Measurements from ENCODE around the gene KLHL8.

The KLHL8 gene

GRCh38 chr4:87120411-87121162 is 99.8 kb downstream of the KLHL8 start:
- no peaks in the 10 kb centered on the region for H3K27me3 ChIP-seq (ENCODE audit: control insufficient read depth, insufficient read depth, low read length)
- H3K9me3 ChIP-seq (ENCODE audit: control insufficient read depth, insufficient read depth, low read depth, low read length) = no peaks in the 10 kb centered on the region
- H3K27ac ChIP-seq (ENCODE audit: low read depth, low read length) = no peak overlapping the region
- peaks cover 51% of the 10 kb centered on the region for H3K36me3 ChIP-seq (ENCODE audit: control insufficient read depth, insufficient read depth, low read length)
- no peak overlapping the region for H3K9ac ChIP-seq (ENCODE audit: low read length)
- H3K4me1 ChIP-seq (ENCODE audit: control insufficient read depth, insufficient read depth, low read length) = peaks cover 12% of the 10 kb centered on the region
- no peak overlapping the region for H3K4me3 ChIP-seq (ENCODE audit: low read depth, low read length)

- Histone ChIP-seq H3K9me3 (ENCODE audit: control insufficient read depth, insufficient read depth, low read depth, low read length) (no peaks in the 10 kb centered on the region), H3K4me1 (ENCODE audit: control insufficient read depth, insufficient read depth, low read length) (peaks cover 12% of the 10 kb centered on the region), H3K4me3 (ENCODE audit: low read depth, low read length) (no peak overlapping the region), H3K27ac (ENCODE audit: low read depth, low read length) (no peak overlapping the region), H3K27me3 (ENCODE audit: control insufficient read depth, insufficient read depth, low read length) (no peaks in the 10 kb centered on the region), H3K9ac (ENCODE audit: low read length) (no peak overlapping the region), H3K36me3 (ENCODE audit: control insufficient read depth, insufficient read depth, low read length) (peaks cover 51% of the 10 kb centered on the region)
These were observed 100.4 kb downstream of the KLHL8 start for GRCh38 chr4:87120010-87120409.

GRCh38 chr4:87118826-87119225 is 101.6 kb downstream of the KLHL8 start:
- H3K9me3 ChIP-seq (ENCODE audit: control insufficient read depth, insufficient read depth, low read depth, low read length) = no peaks in the 10 kb centered on the region
- no peak overlapping the region for H3K27ac ChIP-seq (ENCODE audit: low read depth, low read length)
- H3K4me1 ChIP-seq (ENCODE audit: control insufficient read depth, insufficient read depth, low read length) = peaks cover 15% of the 10 kb centered on the region
- H3K36me3 ChIP-seq (ENCODE audit: control insufficient read depth, insufficient read depth, low read length) = peaks cover 52% of the 10 kb centered on the region
- no peaks in the 10 kb centered on the region for H3K27me3 ChIP-seq (ENCODE audit: control insufficient read depth, insufficient read depth, low read length)
- H3K4me3 ChIP-seq (ENCODE audit: low read depth, low read length) = no peak overlapping the region
- no peak overlapping the region for H3K9ac ChIP-seq (ENCODE audit: low read length)

- peaks cover 15% of the 10 kb centered on the region for H3K4me1 ChIP-seq (ENCODE audit: control insufficient read depth, insufficient read depth, low read length)
- no peak overlapping the region for H3K4me3 ChIP-seq (ENCODE audit: low read depth, low read length)
- H3K27ac ChIP-seq (ENCODE audit: low read depth, low read length) = no peak overlapping the region
- H3K27me3 ChIP-seq (ENCODE audit: control insufficient read depth, insufficient read depth, low read length) = no peaks in the 10 kb centered on the region
- no peak overlapping the region for H3K9ac ChIP-seq (ENCODE audit: low read length)
- peaks cover 52% of the 10 kb centered on the region for H3K36me3 ChIP-seq (ENCODE audit: control insufficient read depth, insufficient read depth, low read length)
- no peaks in the 10 kb centered on the region for H3K9me3 ChIP-seq (ENCODE audit: control insufficient read depth, insufficient read depth, low read depth, low read length)
These were observed 102.0 kb downstream of the KLHL8 start for GRCh38 chr4:87118421-87118820.

- H3K9me3 ChIP-seq (ENCODE audit: control insufficient read depth, insufficient read depth, low read depth, low read length) = no peaks in the 10 kb centered on the region
- no peak overlapping the region for H3K4me3 ChIP-seq (ENCODE audit: low read depth, low read length)
- H3K4me1 ChIP-seq (ENCODE audit: control insufficient read depth, insufficient read depth, low read length) = peaks cover 15% of the 10 kb centered on the region
- peaks cover 52% of the 10 kb centered on the region for H3K36me3 ChIP-seq (ENCODE audit: control insufficient read depth, insufficient read depth, low read length)
- no peak overlapping the region for H3K9ac ChIP-seq (ENCODE audit: low read length)
- 0 out of 2 replicates have a peak overlapping the region, but pooled peaks have one; percentile 22 for H3K27ac ChIP-seq (ENCODE audit: low read depth, low read length)
- no peaks in the 10 kb centered on the region for H3K27me3 ChIP-seq (ENCODE audit: control insufficient read depth, insufficient read depth, low read length)
These were observed 102.7 kb downstream of the KLHL8 start for GRCh38 chr4:87117732-87118075.

- Histone ChIP-seq H3K27me3 (ENCODE audit: control insufficient read depth, insufficient read depth, low read length) (no peaks in the 10 kb centered on the region), H3K4me3 (ENCODE audit: low read depth, low read length) (no peak overlapping the region), H3K9ac (ENCODE audit: low read length) (no peak overlapping the region), H3K9me3 (ENCODE audit: control insufficient read depth, insufficient read depth, low read depth, low read length) (no peaks in the 10 kb centered on the region), H3K36me3 (ENCODE audit: control insufficient read depth, insufficient read depth, low read length) (peaks cover 57% of the 10 kb centered on the region), H3K4me1 (ENCODE audit: control insufficient read depth, insufficient read depth, low read length) (peaks cover 15% of the 10 kb centered on the region), H3K27ac (ENCODE audit: low read depth, low read length) (0 out of 2 replicates have a peak overlapping the region, but pooled peaks have one; percentile 22)
These were observed 103.2 kb downstream of the KLHL8 start for GRCh38 chr4:87117051-87117731.

- peaks cover 64% of the 10 kb centered on the region for H3K36me3 ChIP-seq (ENCODE audit: control insufficient read depth, insufficient read depth, low read length)
- no peak overlapping the region for H3K9ac ChIP-seq (ENCODE audit: low read length)
- peaks cover 15% of the 10 kb centered on the region for H3K4me1 ChIP-seq (ENCODE audit: control insufficient read depth, insufficient read depth, low read length)
- no peak overlapping the region for H3K27ac ChIP-seq (ENCODE audit: low read depth, low read length)
- H3K4me3 ChIP-seq (ENCODE audit: low read depth, low read length) = no peak overlapping the region
- H3K27me3 ChIP-seq (ENCODE audit: control insufficient read depth, insufficient read depth, low read length) = no peaks in the 10 kb centered on the region
- H3K9me3 ChIP-seq (ENCODE audit: control insufficient read depth, insufficient read depth, low read depth, low read length) = no peaks in the 10 kb centered on the region
These were observed 104.2 kb downstream of the KLHL8 start for GRCh38 chr4:87116231-87116630.

- no peaks in the 10 kb centered on the region for H3K9me3 ChIP-seq (ENCODE audit: control insufficient read depth, insufficient read depth, low read depth, low read length)
- no peak overlapping the region for H3K9ac ChIP-seq (ENCODE audit: low read length)
- no peak overlapping the region for H3K4me3 ChIP-seq (ENCODE audit: low read depth, low read length)
- peaks cover 56% of the 10 kb centered on the region for H3K36me3 ChIP-seq (ENCODE audit: control insufficient read depth, insufficient read depth, low read length)
- peaks cover 15% of the 10 kb centered on the region for H3K4me1 ChIP-seq (ENCODE audit: control insufficient read depth, insufficient read depth, low read length)
- no peak overlapping the region for H3K27ac ChIP-seq (ENCODE audit: low read depth, low read length)
- no peaks in the 10 kb centered on the region for H3K27me3 ChIP-seq (ENCODE audit: control insufficient read depth, insufficient read depth, low read length)
These were observed 106.0 kb downstream of the KLHL8 start for GRCh38 chr4:87114245-87115062.

- Histone ChIP-seq H3K4me1 (ENCODE audit: control insufficient read depth, insufficient read depth, low read length) (peaks cover 9% of the 10 kb centered on the region), H3K9me3 (ENCODE audit: control insufficient read depth, insufficient read depth, low read depth, low read length) (no peaks in the 10 kb centered on the region), H3K27me3 (ENCODE audit: control insufficient read depth, insufficient read depth, low read length) (no peaks in the 10 kb centered on the region), H3K4me3 (ENCODE audit: low read depth, low read length) (no peak overlapping the region), H3K9ac (ENCODE audit: low read length) (no peak overlapping the region), H3K36me3 (ENCODE audit: control insufficient read depth, insufficient read depth, low read length) (peaks cover 61% of the 10 kb centered on the region), H3K27ac (ENCODE audit: low read depth, low read length) (no peak overlapping the region)
These were observed 108.4 kb downstream of the KLHL8 start for GRCh38 chr4:87112063-87112462.
